HepG2 (cell line): ENCODE data around the gene ONECUT3. TPM values are rescaled to one million over a fixed set of nuclear protein-coding genes. Genes with fewer than 3 reads are reported as not detected.

Experiments
- ATAC-seq: fragments of 200-7000 bp; cut with Tn5 transposase; 3 replicates; pipeline ENCODE4 v1.9.1; 2020; ENCODE audit warnings: mild to moderate bottlenecking, moderate library complexity
- BruUV-seq: library from RNA; stranded (reverse); fragments of 400-500 nt; replicated peaks from 2 replicates; lab custom pipeline; 2021; lab: Mats Ljungman, UMichigan
- CTCF ChIA-PET: fragments of 300-600 bp; formaldehyde crosslinking; extraction: SDS; loops from one replicate; lab custom pipeline; 2021; ENCODE audit warnings: low total read pairs, inconsistent platforms, low intra/inter-chr PET ratio; lab: Yijun Ruan, JAX
- POLR2A ChIA-PET: fragments of 350-600 bp; sonication (Branson Sonifier 250); formaldehyde crosslinking; loops from one replicate; lab custom pipeline; 2020; ENCODE audit warnings: antibody characterized with exemption, inconsistent platforms; lab: Yijun Ruan, JAX
- DNase-seq: peaks from one replicate; pipeline ENCODE4 v3.0.0-alpha.2; 2015; ENCODE audit warnings: low spot score
- FAIRE-seq: peaks from 3 replicates; lab custom pipeline; 2011; peaks lifted over from hg19 to GRCh38; lab: Jason Lieb, UNC
- H2AFZ ChIP-seq: one replicate; pipeline ENCODE4 v1.6.1; 2011; ENCODE audit warnings: low read length, inconsistent platforms
- H3K27ac ChIP-seq: fragments of 300-600 bp; 3 replicates; pipeline ENCODE4 v1.8.0; 2011; ENCODE audit warnings: mixed run types, mild to moderate bottlenecking, mixed read lengths, low read length, inconsistent platforms; ENCODE audit not compliant: insufficient read depth; ENCODE audit errors: extremely low read length
- H3K27me3 ChIP-seq, 2 experiments: fragments of 200-600 bp in 1 of 2; 2 replicates in 1 of 2; 3 replicates in 1 of 2; pipeline versions ENCODE4 v1.6.0 to v1.8.0; 2011; ENCODE audit warnings: low read length in 2 of 2, mild to moderate bottlenecking in 2 of 2, moderate library complexity in 2 of 2, inconsistent platforms in 1 of 2; ENCODE audit not compliant: insufficient read depth in 2 of 2, control insufficient read depth in 1 of 2
- H3K36me3 ChIP-seq, 2 experiments: fragments of 200-600 bp in 1 of 2; replicated peaks in 1 of 2; 2 replicates in 1 of 2; 3 replicates in 1 of 2; pipeline versions ENCODE4 v1.5.1 to v1.8.0; 2011; ENCODE audit warnings: low read length in 2 of 2, inconsistent platforms in 1 of 2; ENCODE audit not compliant: insufficient read depth in 2 of 2, control insufficient read depth in 1 of 2
- H3K4me1 ChIP-seq: 2 replicates; pipeline ENCODE4 v1.5.1; 2012; ENCODE audit warnings: low read length, inconsistent platforms; ENCODE audit not compliant: insufficient read depth
- H3K4me2 ChIP-seq: 2 replicates; pipeline ENCODE4 v1.6.0; 2011; ENCODE audit warnings: low read depth, low read length, inconsistent platforms
- H3K4me3 ChIP-seq, 3 experiments: fragments of 200-600 bp in 1 of 3; sonication (generic), shearing (Covaris generic) in 1 of 3; replicated peaks in 1 of 3; 2 replicates each; pipeline ENCODE4 v1.5.1; 2011 to 2016; ENCODE audit warnings: low read length in 3 of 3, inconsistent platforms in 2 of 3, low read depth in 2 of 3, mild to moderate bottlenecking in 2 of 3, control low read depth in 1 of 3, mixed read lengths in 1 of 3; ENCODE audit not compliant: insufficient read depth in 1 of 3
- H3K79me2 ChIP-seq: one replicate; pipeline ENCODE4 v1.6.1; 2011; ENCODE audit warnings: low read length, inconsistent platforms; ENCODE audit not compliant: insufficient read depth
- H3K9ac ChIP-seq: 2 replicates; pipeline ENCODE4 v1.6.0; 2011; ENCODE audit warnings: mild to moderate bottlenecking, low read depth, low read length, inconsistent platforms; ENCODE audit not compliant: insufficient read depth
- H3K9me3 ChIP-seq: 2 replicates; pipeline ENCODE4 v1.5.1; 2012; ENCODE audit warnings: mild to moderate bottlenecking, low read length
- H4K20me1 ChIP-seq: 2 replicates; pipeline ENCODE4 v1.6.0; 2011; ENCODE audit warnings: inconsistent platforms, mild to moderate bottlenecking, low read length, moderate library complexity; ENCODE audit not compliant: insufficient read depth
- CENPBD1 ChIP-seq: sonication (generic); formaldehyde crosslinking; IDR thresholded peaks from 2 replicates; pipeline ENCODE4 v1.8.0; 2022; ENCODE audit warnings: missing genetic modification reagents, low read depth, mild to moderate bottlenecking, borderline replicate concordance
- HOXD1 ChIP-seq: sonication (generic); formaldehyde crosslinking; IDR thresholded peaks from 2 replicates; pipeline ENCODE4 v1.5.0; 2020; ENCODE audit warnings: missing genetic modification reagents
- NFYB ChIP-seq: sonication (generic); formaldehyde crosslinking; IDR thresholded peaks from 2 replicates; pipeline ENCODE4 v1.4.0; 2020; ENCODE audit warnings: missing genetic modification reagents
- ZNF276 ChIP-seq: sonication (generic); formaldehyde crosslinking; IDR thresholded peaks from 2 replicates; pipeline ENCODE4 v1.4.0; 2020; ENCODE audit warnings: mild to moderate bottlenecking, low read depth, missing genetic modification reagents
- ZNF564 ChIP-seq: sonication (generic); formaldehyde crosslinking; IDR thresholded peaks from 2 replicates; pipeline ENCODE4 v1.8.1; 2023; ENCODE audit warnings: mild to moderate bottlenecking, missing genetic modification reagents
- ZNF784 ChIP-seq: sonication (generic); formaldehyde crosslinking; IDR thresholded peaks from 2 replicates; pipeline ENCODE4 v1.5.1; 2020; ENCODE audit warnings: missing genetic modification reagents, mild to moderate bottlenecking, borderline replicate concordance
- ZNF850 ChIP-seq: sonication (generic); formaldehyde crosslinking; conservative IDR thresholded peaks from 2 replicates; pipeline ENCODE4 v1.9.0; 2021; ENCODE audit warnings: mild to moderate bottlenecking, missing genetic modification reagents
- WGBS: methylation state at CpG from one replicate; pipeline ENCODE4 v1.1.6; 2017; ENCODE audit warnings: low lambda C conversion rate; 5-methylcytosine and 5-hydroxymethylcytosine counted together
- in situ Hi-C: cut with HindIII; loops from 2 replicates; pipeline ENCODE4 v1.10.0; 2017; ENCODE audit warnings: low pct_unique_long_range_greater_than_20kb; ENCODE audit not compliant: extremely low pct_ligation_motif_present
- intact Hi-C: fragments of 100-400 bp; cut with micrococcal nuclease; formaldehyde crosslinking; loops from one replicate; pipeline ENCODE4 v1.10.0; 2022; ENCODE audit not compliant: unreplicated experiment
- polyA plus RNA-seq, 8 experiments: library from polyadenylated mRNA; depleted of rRNA in 3 of 8; stranded (reverse) in 7 of 8; unstranded in 1 of 8; fragments of >200 nt; fragmentation: Illumina TruSeq in 4 of 8; extraction: Trizol in 4 of 8; gene quantifications; 2 replicates each; pipeline versions ENCODE4 v1.2.1 to v1.2.3, GENCODE V29; 2011 to 2016; ENCODE audit warnings: low read depth in 4 of 8, missing spikeins in 1 of 8, mixed read lengths in 1 of 8; ENCODE audit not compliant: insufficient read depth in 1 of 8
- total RNA-seq, 5 experiments: library from RNA; depleted of rRNA; stranded (reverse); fragments of >200 nt; fragmentation: Illumina TruSeq; extraction: Trizol; gene quantifications; 2 replicates each; pipeline ENCODE4 v1.2.3, GENCODE V29; 2016; ENCODE audit warnings: low read depth in 1 of 5

ONECUT3 gene
- total and polyA plus RNA-seq, 2 of the 13 experiments (the other 11 are each of a cell fraction or from before 2014, with no cell fraction given): under 0.01 TPM; not detected in 1

- H3K79me2 ChIP-seq: no peaks in the 10 kb centered on the region
- no peak for DNase-seq
- no peak overlapping the region for H3K27ac ChIP-seq
- no TSS peak for BruUV-seq
- no peaks in the 10 kb centered on the region for H4K20me1 ChIP-seq
- H3K4me2 ChIP-seq: no peak overlapping the region
- TF ChIP-seq ZNF850 (CRISPR knock-in tag) (no peak), ZNF276 (CRISPR knock-in tag) (no peak), HOXD1 (CRISPR knock-in tag) (no peak), ZNF564 (CRISPR knock-in tag) (no peak), CENPBD1 (no peak)
- TF ChIP-seq, all 625 proteins: peak for 0
- H3K27me3 ChIP-seq: peaks cover 15 to 63% of the 10 kb centered on the region in 2 experiments
- H3K4me1 ChIP-seq: peaks cover 8% of the 10 kb centered on the region
- POLR2A ChIA-PET: no interaction called here
- intact Hi-C loops (no loop called here), in situ Hi-C loops (no loop called here)
- H3K9ac ChIP-seq: no peak overlapping the region
- no peak overlapping the region for H2AFZ ChIP-seq
- ATAC-seq (no peak), FAIRE-seq (no peak)
- CTCF ChIA-PET: interaction anchor here (0.5 kb wide), 1 partner anchor 8 kb away, joined by 3 read pairs; no protein-coding TSS in a partner anchor
- WGBS: 29% methylated on average over 4 of the region's 7 CpGs
- peaks cover 5% of the 10 kb centered on the region; the same call in 1 of the 2 replicates for H3K9me3 ChIP-seq
- H3K36me3 ChIP-seq: no peaks in the 10 kb centered on the region
- H3K4me3 ChIP-seq: no peak overlapping the region
Measured at GRCh38 chr19:1782521-1782920, 29.2 kb downstream of the ONECUT3 start.

GRCh38 chr19:1783354-1783753 lies 30.0 kb downstream of the ONECUT3 start:
- ChIA-PET POLR2A (no interaction called here), CTCF (no interaction called here)
- Histone ChIP-seq H4K20me1 (no peaks in the 10 kb centered on the region), H3K9ac (no peak overlapping the region), H3K27me3 (peaks cover 14 to 63% of the 10 kb centered on the region in 2 experiments), H3K27ac (no peak overlapping the region), H3K4me2 (no peak overlapping the region), H3K79me2 (no peaks in the 10 kb centered on the region), H2AFZ (no peak overlapping the region), H3K36me3 (no peaks in the 10 kb centered on the region), H3K4me1 (peaks cover 8% of the 10 kb centered on the region), H3K9me3 (peaks cover 5% of the 10 kb centered on the region; the same call in 1 of the 2 replicates), H3K4me3 (no peak overlapping the region)
- DNase-seq (no peak), FAIRE-seq (no peak), ATAC-seq (no peak)
- whole genome bisulfite sequencing: 51% methylated on average over 4 of the region's 4 CpGs
- BruUV-seq: no TSS peak
- TF ChIP-seq ZNF784 (CRISPR knock-in tag) (no peak), NFYB (CRISPR knock-in tag) (peak; percentile 50)
- in situ Hi-C loops: no loop called here
- intact Hi-C loops: no loop called here
